Amniotic stem cell (primary cell): Measurements from ENCODE around the gene FSHB.
"Not testable (repeated sequence)": the region's sequence is repeated elsewhere in the genome, so short reads cannot be mapped to it uniquely, and the experiment has no call there.

Experiments used
- DNase-seq: peaks from one replicate; lab custom pipeline; 2025; lab: John Stamatoyannopoulos, UW

The FSHB gene

GRCh38 chr11:30230714-30231113 is at the start of gene FSHB:
FSHB (plus strand) TSS chr11:30231014; CDS start chr11:30231903, 889 bp downstream.
- DNase-seq: no peak

- DNase-seq: no peak
Observed at GRCh38 chr11:30186748-30187147, 44.1 kb upstream of the FSHB start.

- DNase-seq: no peak
Observed at GRCh38 chr11:30192620-30193019, 38.2 kb upstream of the FSHB start.

- no peak for DNase-seq
Observed at GRCh38 chr11:30196400-30197206, 34.2 kb upstream of the FSHB start.

- DNase-seq: no peak
Observed at GRCh38 chr11:30197869-30198268, 32.9 kb upstream of the FSHB start.

- not testable (repeated sequence) for DNase-seq
Observed at GRCh38 chr11:30202989-30203388, 27.8 kb upstream of the FSHB start.

GRCh38 chr11:30203850-30204249 is 27.0 kb upstream of the FSHB start:
- DNase-seq: no peak

- DNase-seq: no peak
Observed at GRCh38 chr11:30206249-30206996, 24.4 kb upstream of the FSHB start.

GRCh38 chr11:30210357-30210756 is 20.5 kb upstream of the FSHB start:
- DNase-seq: no peak

GRCh38 chr11:30216534-30216933 is 14.3 kb upstream of the FSHB start:
- no peak for DNase-seq

GRCh38 chr11:30218278-30218677 is 12.5 kb upstream of the FSHB start:
- DNase-seq: no peak

GRCh38 chr11:30225642-30226041 is 5.2 kb upstream of the FSHB start:
- no peak for DNase-seq

- DNase-seq: no peak
Observed at GRCh38 chr11:30228323-30228884, 2.4 kb upstream of the FSHB start.

GRCh38 chr11:30239025-30239424 is 8.2 kb downstream of the FSHB start:
- DNase-seq: no peak

- DNase-seq: peak; percentile 70
Observed at GRCh38 chr11:30244265-30244664, 13.5 kb downstream of the FSHB start.

GRCh38 chr11:30245621-30246020 is 14.8 kb downstream of the FSHB start:
- no peak for DNase-seq

GRCh38 chr11:30254307-30255298 is 23.8 kb downstream of the FSHB start:
- DNase-seq: no peak

GRCh38 chr11:30255637-30256036 is 24.8 kb downstream of the FSHB start:
- DNase-seq: no peak

GRCh38 chr11:30257058-30257457 is 26.2 kb downstream of the FSHB start:
- no peak for DNase-seq

- no peak for DNase-seq
Observed at GRCh38 chr11:30258679-30259078, 27.9 kb downstream of the FSHB start.

- DNase-seq: no peak
Observed at GRCh38 chr11:30260813-30261212, 30.0 kb downstream of the FSHB start.

- no peak for DNase-seq
Observed at GRCh38 chr11:30261821-30262220, 31.0 kb downstream of the FSHB start.
